ENCODE data around the gene TRIM26. TPM values are rescaled to one million over a fixed set of nuclear protein-coding genes. Genes with fewer than 3 reads are reported as not detected.
"Not testable (repeated sequence)": the region's sequence is repeated elsewhere in the genome, so short reads cannot be mapped to it uniquely, and the experiment has no call there.

TRIM26 gene
- total and polyA plus RNA-seq, 12 donors = 12.0 to 29.0 (median 21.8) TPM

- TF ChIP-seq CTCF (IDR thresholded peaks at IDR 0.05) = no peak
- 77 to 83% methylated on average over 3 of the region's 3 CpGs for WGBS, 2 donors
- Histone ChIP-seq H3K36me3 (no peaks in the 10 kb centered on the region), H3K27ac (no peak overlapping the region), H3K4me3 (no peak overlapping the region), H3K4me1 (no peaks in the 10 kb centered on the region), H3K9me3 (no peaks in the 10 kb centered on the region), H3K27me3 (peaks cover 0 to 67% (median 43%) of the 10 kb centered on the region in 7 donors)
- intact Hi-C loops (cut with DNase I) = no loop called here
- DNase-seq (no peak), ATAC-seq (no peak)
These were observed 70.5 kb downstream of the TRIM26 start for GRCh38 chr6:30142665-30143064.

GRCh38 chr6:30140240-30140639, 73.0 kb downstream of the TRIM26 start:
- peaks cover 0 to 65% (median 31%) of the 10 kb centered on the region in 7 donors for H3K27me3 ChIP-seq
- ATAC-seq; H3K36me3 ChIP-seq; H3K27ac ChIP-seq; H3K9me3 ChIP-seq; DNase-seq; intact Hi-C loops (cut with DNase I); H3K4me1 ChIP-seq; H3K4me3 ChIP-seq: not testable (repeated sequence)
- WGBS, 2 donors = 80 to 91% methylated on average over 8 of the region's 8 CpGs

- no peaks in the 10 kb centered on the region for H3K4me1 ChIP-seq
- H3K27me3 ChIP-seq = peaks cover 0 to 79% (median 47%) of the 10 kb centered on the region in 7 donors
- H3K4me3 ChIP-seq = no peak overlapping the region
- no peak overlapping the region for H3K27ac ChIP-seq
- ATAC-seq = no peak
- WGBS, 2 donors = 76 to 77% methylated on average over 11 of the region's 11 CpGs
- no peaks in the 10 kb centered on the region for H3K36me3 ChIP-seq
- DNase-seq = no peak
- no peaks in the 10 kb centered on the region for H3K9me3 ChIP-seq
- intact Hi-C loops (cut with DNase I) = loop anchor here in 2 of 10 donors (10.0 kb wide), 2 partner anchors 122 to 292 kb away; no protein-coding TSS in a partner anchor
- no peak for TF ChIP-seq CTCF (IDR thresholded peaks at IDR 0.05)
These were observed 76.5 kb downstream of the TRIM26 start for GRCh38 chr6:30136570-30137286.

GRCh38 chr6:30135757-30136156, 77.4 kb downstream of the TRIM26 start, which contains the start of gene TRIM40:
Gene TRIM40 (plus strand): TSS chr6:30136140. CDS start chr6:30137037, 897 bp downstream.
- DNase-seq = no peak
- Histone ChIP-seq H3K36me3 (no peaks in the 10 kb centered on the region), H3K9me3 (no peaks in the 10 kb centered on the region), H3K4me3 (no peak within 1 kb of the TSS), H3K4me1 (peaks cover 0 to 4% (median 0%) of the 10 kb centered on the region in 9 donors), H3K27ac (no peak within 1 kb of the TSS), H3K27me3 (peaks cover 0 to 81% (median 56%) of the 10 kb centered on the region in 7 donors)
- no peak for TF ChIP-seq CTCF (IDR thresholded peaks at IDR 0.05)
- no peak for ATAC-seq
- intact Hi-C loops (cut with DNase I) = loop anchor here in 2 of 10 donors (10.0 kb wide), 2 partner anchors 121 to 291 kb away; no protein-coding TSS in a partner anchor
- WGBS, 2 donors = 58 to 63% methylated on average over 4 of the region's 4 CpGs

- peaks cover 0 to 85% (median 62%) of the 10 kb centered on the region in 7 donors for H3K27me3 ChIP-seq
- no peak for ATAC-seq
These were observed 78.1 kb downstream of the TRIM26 start for GRCh38 chr6:30135147-30135546.

More at GRCh38 chr6:30135147-30135546, 78.1 kb downstream of the TRIM26 start:
- TF ChIP-seq CTCF (IDR thresholded peaks at IDR 0.05) = no peak
- Histone ChIP-seq H3K4me1 (peaks cover 0 to 5% (median 0%) of the 10 kb centered on the region in 9 donors), H3K9me3 (no peaks in the 10 kb centered on the region), H3K27ac (no peak overlapping the region), H3K4me3 (no peak overlapping the region), H3K36me3 (no peaks in the 10 kb centered on the region)
- intact Hi-C loops (cut with DNase I) = loop anchor here in 2 of 10 donors (10.0 kb wide), 2 partner anchors 120 to 290 kb away; no protein-coding TSS in a partner anchor
- 73 to 78% methylated on average over 2 of the region's 2 CpGs for WGBS, 2 donors
- no peak for DNase-seq

Data from heart right ventricle (tissue), 16 donors.